ENCODE results near the gene ZDHHC7. TPM values are rescaled to one million over a fixed set of nuclear protein-coding genes. Genes with fewer than 3 reads are reported as not detected.
A peak's percentile ranks its signal among the peaks of the same experiment; 100 is the strongest.

The ZDHHC7 gene
- total RNA-seq, 1 experiment from 2014 or later, result 39.9 TPM

GRCh38 chr16:85029408-85029784 lies 18.1 kb upstream of the ZDHHC7 start:
- Histone ChIP-seq H3K4me1 (ENCODE audit: control insufficient read depth in 1 of 2, insufficient read depth in 2 of 2, low read length in 2 of 2) (peaks cover 28 to 39% of the 10 kb centered on the region in 2 experiments), H3K9ac (ENCODE audit: low read length) (no peak overlapping the region), H3K27ac (ENCODE audit: low read depth, low read length) (no peak overlapping the region), H3K36me3 (ENCODE audit: control insufficient read depth in 1 of 2, insufficient read depth in 2 of 2, low read length in 2 of 2) (no peaks in the 10 kb centered on the region), H2AFZ (ENCODE audit: low read depth, low read length, poor library complexity, severe bottlenecking) (no peak overlapping the region), H3K4me2 (ENCODE audit: low read length) (peak overlapping the region; percentile 97), H3K4me3 (replicated peaks in 1 of 2; ENCODE audit: low read depth in 1 of 2, low read length in 2 of 2) (peak overlapping the region in 1 of 2 experiments; percentile 82; a peak in 1 of 4 replicates), H3K9me2 (ENCODE audit: insufficient read depth) (no peaks in the 10 kb centered on the region), H3K27me3 (ENCODE audit: insufficient read depth, low read length) (peaks cover 9% of the 10 kb centered on the region; the same call in 1 of the 2 replicates), H3K9me3 (ENCODE audit: control insufficient read depth in 1 of 2, insufficient read depth in 1 of 2, low read depth in 1 of 2, low read length in 2 of 2) (no peaks in the 10 kb centered on the region), H3K79me2 (ENCODE audit: insufficient read depth, low read length) (no peaks in the 10 kb centered on the region), H4K20me1 (ENCODE audit: insufficient read depth) (no peaks in the 10 kb centered on the region)
- ChIA-PET POLR2A (no interaction called here), CTCF (no interaction called here), RAD21 (ENCODE audit: low non-redundant PET in 1 of 2, low total read pairs in 2 of 2, uncharacterized antibody in 2 of 2, unreplicated experiment in 2 of 2) (no interaction called here)
- TSS peak; percentile 53 for BruUV-seq (replicated peaks)
- TF ChIP-seq ZFX (IDR thresholded peaks at IDR 0.05), result no peak
- no peak for TF ChIP-seq SP1 (IDR thresholded peaks at IDR 0.05; ENCODE audit: low read depth)
- TF ChIP-seq EGR1 (IDR thresholded peaks at IDR 0.05; ENCODE audit: low read depth), result no peak
- TF ChIP-seq CTCF (IDR thresholded peaks at IDR 0.05 in 2 of 3, conservative IDR thresholded peaks at IDR 0.05 in 1 of 3; ENCODE audit: borderline replicate concordance in 1 of 3, insufficient read depth in 1 of 3, low read depth in 2 of 3, low read length in 2 of 3), result peak in 1 of 3 experiments; percentile 5; a peak in 1 of 6 replicates
- TF ChIP-seq ZBTB33 (IDR thresholded peaks at IDR 0.05; ENCODE audit: extremely low read depth, insufficient replicate concordance, low read length), result no peak
- no peak for TF ChIP-seq SIN3A (IDR thresholded peaks at IDR 0.05; ENCODE audit: low read depth)
- TF ChIP-seq POLR2AphosphoS5 (IDR thresholded peaks at IDR 0.05; ENCODE audit: low read depth, low read length), result no peak
- TF ChIP-seq ELF1 (IDR thresholded peaks at IDR 0.05; ENCODE audit: borderline replicate concordance, low read depth), result no peak
- TF ChIP-seq EZH2phosphoT487 (IDR thresholded peaks at IDR 0.05; ENCODE audit: borderline replicate concordance), result no peak
- no peak for DNase-seq (ENCODE audit: low read depth, low spot score)
- intact Hi-C loops (cut with micrococcal nuclease), result loop anchor here (5.0 kb wide), 1 partner anchor 58 kb away; no protein-coding TSS in a partner anchor
- peak; percentile 39 for ATAC-seq
